ENCODE results near the gene TTC28. TPM values are rescaled to one million over a fixed set of nuclear protein-coding genes. Genes with fewer than 3 reads are reported as not detected.
"Not testable (repeated sequence)": the region's sequence is repeated elsewhere in the genome, so short reads cannot be mapped to it uniquely, and the experiment has no call there.

TTC28 gene
- total RNA-seq, 2 donors from 2014 or later = 94.2 to 170 TPM

DNA sequence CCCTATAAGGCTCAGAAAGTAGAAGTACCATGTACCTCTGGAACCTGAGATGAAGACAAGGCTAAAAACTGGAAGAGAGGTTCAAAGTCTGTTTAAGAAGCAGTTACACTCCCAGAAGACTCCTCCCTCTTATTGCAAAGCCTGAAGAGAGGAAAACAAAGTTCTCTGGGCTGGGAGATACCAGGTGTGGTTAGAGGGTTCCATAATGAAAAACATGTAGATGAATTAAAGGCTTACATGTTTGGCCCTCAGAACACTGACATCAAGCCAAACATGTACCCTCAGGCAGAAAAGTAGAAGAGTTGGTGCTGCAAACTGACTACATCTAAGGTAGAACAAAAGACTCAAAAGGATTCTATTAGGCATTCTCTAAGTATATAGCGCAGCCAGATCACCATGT is 205.3 kb downstream of the TTC28 start:
- ATAC-seq (ENCODE audit: insufficient number of reproducible peaks, low FRiP score, low read depth) (no peak), DNase-seq (ENCODE audit: low spot score) (no peak)
- H3K9me3 ChIP-seq = no peaks in the 10 kb centered on the region
- H3K4me3 ChIP-seq = no peak overlapping the region
- no peaks in the 10 kb centered on the region for H3K36me3 ChIP-seq
- no peaks in the 10 kb centered on the region for H3K4me1 ChIP-seq (ENCODE audit: control insufficient read depth in 1 of 2, low read depth in 2 of 2)
- TF ChIP-seq, protein P1, sequence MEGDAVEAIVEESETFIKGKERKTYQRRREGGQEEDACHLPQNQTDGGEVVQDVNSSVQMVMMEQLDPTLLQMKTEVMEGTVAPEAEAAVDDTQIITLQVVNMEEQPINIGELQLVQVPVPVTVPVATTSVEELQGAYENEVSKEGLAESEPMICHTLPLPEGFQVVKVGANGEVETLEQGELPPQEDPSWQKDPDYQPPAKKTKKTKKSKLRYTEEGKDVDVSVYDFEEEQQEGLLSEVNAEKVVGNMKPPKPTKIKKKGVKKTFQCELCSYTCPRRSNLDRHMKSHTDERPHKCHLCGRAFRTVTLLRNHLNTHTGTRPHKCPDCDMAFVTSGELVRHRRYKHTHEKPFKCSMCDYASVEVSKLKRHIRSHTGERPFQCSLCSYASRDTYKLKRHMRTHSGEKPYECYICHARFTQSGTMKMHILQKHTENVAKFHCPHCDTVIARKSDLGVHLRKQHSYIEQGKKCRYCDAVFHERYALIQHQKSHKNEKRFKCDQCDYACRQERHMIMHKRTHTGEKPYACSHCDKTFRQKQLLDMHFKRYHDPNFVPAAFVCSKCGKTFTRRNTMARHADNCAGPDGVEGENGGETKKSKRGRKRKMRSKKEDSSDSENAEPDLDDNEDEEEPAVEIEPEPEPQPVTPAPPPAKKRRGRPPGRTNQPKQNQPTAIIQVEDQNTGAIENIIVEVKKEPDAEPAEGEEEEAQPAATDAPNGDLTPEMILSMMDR (IDR thresholded peaks at IDR 0.05) = no peak
- H3K27ac ChIP-seq = no peak overlapping the region
- no peaks in the 10 kb centered on the region for H3K27me3 ChIP-seq (replicated peaks; ENCODE audit: insufficient read depth)

DNA sequence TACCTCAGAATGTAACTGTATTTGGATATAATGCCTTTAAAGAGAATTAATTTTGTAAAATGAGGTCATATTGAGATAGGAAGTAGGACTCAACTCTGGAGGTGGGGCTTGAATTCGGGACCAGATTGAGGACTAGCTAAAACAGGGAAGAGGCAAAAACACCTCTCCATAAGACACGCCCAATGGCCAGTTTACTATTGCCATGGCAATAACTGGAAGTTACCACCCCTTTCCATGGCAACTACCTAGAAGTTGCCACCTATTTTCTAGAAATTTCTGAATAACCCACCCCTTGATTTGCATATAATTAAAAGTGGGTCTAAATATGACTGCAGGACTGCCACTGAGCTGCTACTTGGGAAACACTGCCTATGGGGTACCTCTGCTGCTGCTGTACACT is 206.4 kb downstream of the TTC28 start:
- ATAC-seq (ENCODE audit: insufficient number of reproducible peaks, low FRiP score, low read depth) = no peak

DNA sequence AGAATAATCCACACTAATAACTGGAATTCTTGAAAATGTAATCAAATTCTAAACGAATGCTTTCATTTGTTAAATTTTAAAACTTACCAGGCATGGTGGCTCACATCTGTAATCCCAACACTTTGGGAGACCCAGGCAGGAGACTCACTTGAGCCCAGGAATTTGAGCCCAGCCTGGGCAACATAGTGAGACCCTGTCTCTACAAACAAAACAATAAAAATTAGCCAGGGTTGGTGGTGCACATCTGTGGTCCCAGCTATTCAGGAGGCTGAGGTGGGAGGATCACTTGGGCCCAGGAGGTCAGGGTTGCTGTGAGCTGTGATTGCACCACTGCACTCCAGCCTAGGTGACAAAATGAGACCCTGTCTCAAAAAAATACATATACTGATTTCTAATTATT is 212.6 kb downstream of the TTC28 start:
- H3K4me3 ChIP-seq; H3K4me1 ChIP-seq (ENCODE audit: control insufficient read depth in 1 of 2, low read depth in 2 of 2); H3K9me3 ChIP-seq; H3K27ac ChIP-seq; DNase-seq (ENCODE audit: low spot score); H3K27me3 ChIP-seq (replicated peaks; ENCODE audit: insufficient read depth); ATAC-seq (ENCODE audit: insufficient number of reproducible peaks, low FRiP score, low read depth); H3K36me3 ChIP-seq: not testable (repeated sequence)

More for the DNA sequence above, 206.4 kb downstream of the TTC28 start:
- no peaks in the 10 kb centered on the region for H3K4me1 ChIP-seq (ENCODE audit: control insufficient read depth in 1 of 2, low read depth in 2 of 2)
- H3K4me3 ChIP-seq = no peak overlapping the region
- no peak overlapping the region for H3K27ac ChIP-seq
- no peaks in the 10 kb centered on the region for H3K9me3 ChIP-seq
- TF ChIP-seq, protein P1 (IDR thresholded peaks at IDR 0.05) = no peak
- no peaks in the 10 kb centered on the region for H3K36me3 ChIP-seq
- H3K27me3 ChIP-seq (replicated peaks; ENCODE audit: insufficient read depth) = no peaks in the 10 kb centered on the region
- DNase-seq (ENCODE audit: low spot score) = no peak

DNA sequence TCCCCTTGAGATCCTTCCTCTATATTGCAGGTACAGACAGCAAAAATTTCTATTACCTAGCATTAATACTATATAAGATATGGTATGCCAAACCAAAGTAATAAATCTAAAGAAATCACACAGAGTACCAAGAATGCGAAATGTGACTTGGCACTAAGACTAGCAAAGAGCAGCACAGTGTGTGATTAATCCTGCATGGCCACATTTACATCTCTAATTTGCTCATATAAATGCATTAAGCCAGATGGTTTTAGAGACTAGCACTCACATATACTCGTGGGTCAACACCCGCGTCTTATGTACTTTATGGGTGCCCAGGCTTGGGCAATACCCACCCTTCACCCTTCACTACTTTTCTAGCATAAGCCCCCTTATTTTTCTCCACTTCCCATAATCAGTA is 213.2 kb downstream of the TTC28 start:
- ATAC-seq (ENCODE audit: insufficient number of reproducible peaks, low FRiP score, low read depth) (no peak), DNase-seq (ENCODE audit: low spot score) (no peak)
- peaks cover 0 to 7% of the 10 kb centered on the region in 2 donors for H3K4me1 ChIP-seq (ENCODE audit: control insufficient read depth in 1 of 2, low read depth in 2 of 2)
- no peaks in the 10 kb centered on the region for H3K27me3 ChIP-seq (replicated peaks; ENCODE audit: insufficient read depth)
- TF ChIP-seq, protein P1 (IDR thresholded peaks at IDR 0.05) = no peak
- no peaks in the 10 kb centered on the region for H3K36me3 ChIP-seq
- H3K9me3 ChIP-seq = no peaks in the 10 kb centered on the region
- no peak overlapping the region for H3K4me3 ChIP-seq
- H3K27ac ChIP-seq = no peak overlapping the region

DNA sequence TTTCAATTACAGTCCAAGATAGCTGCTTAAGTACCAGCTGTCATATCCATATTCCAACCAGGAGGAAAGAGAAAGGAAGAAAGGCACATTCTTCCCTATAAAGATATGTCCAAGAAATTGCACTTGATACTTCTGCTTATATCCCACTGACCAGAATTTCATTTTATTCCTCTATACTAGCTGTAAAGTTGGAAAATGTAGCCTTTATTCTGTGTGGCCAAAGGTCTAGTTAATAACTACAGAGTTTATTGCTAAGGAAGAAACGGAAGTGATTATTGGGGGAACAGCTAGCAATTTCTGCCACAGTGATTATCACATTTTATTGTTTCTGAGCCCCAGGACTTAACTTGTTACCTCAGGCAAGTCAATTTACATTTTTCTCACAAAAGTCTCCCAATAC is 213.8 kb downstream of the TTC28 start:
- no peaks in the 10 kb centered on the region for H3K27me3 ChIP-seq (replicated peaks; ENCODE audit: insufficient read depth)
- DNase-seq (ENCODE audit: low spot score) = no peak
- H3K9me3 ChIP-seq = no peaks in the 10 kb centered on the region
- no peaks in the 10 kb centered on the region for H3K36me3 ChIP-seq
- H3K4me3 ChIP-seq = no peak overlapping the region
- H3K27ac ChIP-seq = no peak overlapping the region
- ATAC-seq (ENCODE audit: insufficient number of reproducible peaks, low FRiP score, low read depth) = no peak
- TF ChIP-seq, protein P1 (IDR thresholded peaks at IDR 0.05) = no peak
- H3K4me1 ChIP-seq (ENCODE audit: control insufficient read depth in 1 of 2, low read depth in 2 of 2) = peaks cover 0 to 7% of the 10 kb centered on the region in 2 donors

DNA sequence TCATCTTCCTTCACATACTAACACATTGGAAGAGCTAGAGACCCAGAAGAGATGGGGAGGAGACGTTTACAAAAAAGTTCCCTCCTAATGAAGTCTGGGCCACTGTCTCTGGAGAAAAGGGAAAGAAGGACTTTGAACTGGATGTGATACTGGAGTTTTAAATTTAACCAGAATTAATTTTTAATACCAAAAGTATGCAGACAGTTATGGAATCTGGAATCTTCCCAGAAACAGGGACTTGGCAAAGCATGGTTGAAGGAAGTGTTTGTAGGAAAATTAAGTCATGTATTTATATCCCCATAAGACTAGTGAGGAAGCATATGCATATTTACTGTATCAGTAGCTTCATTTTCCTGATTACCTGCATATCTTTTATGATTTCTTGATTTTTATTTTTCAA is 215.5 kb downstream of the TTC28 start:
- no peak overlapping the region for H3K4me3 ChIP-seq
- H3K27me3 ChIP-seq (replicated peaks; ENCODE audit: insufficient read depth) = no peaks in the 10 kb centered on the region
- no peaks in the 10 kb centered on the region for H3K9me3 ChIP-seq
- peaks cover 0 to 7% of the 10 kb centered on the region in 2 donors for H3K4me1 ChIP-seq (ENCODE audit: control insufficient read depth in 1 of 2, low read depth in 2 of 2)
- TF ChIP-seq, protein P1 (IDR thresholded peaks at IDR 0.05) = no peak
- H3K27ac ChIP-seq = no peak overlapping the region
- DNase-seq (ENCODE audit: low spot score) (no peak), ATAC-seq (ENCODE audit: insufficient number of reproducible peaks, low FRiP score, low read depth) (no peak)
- no peaks in the 10 kb centered on the region for H3K36me3 ChIP-seq

DNA sequence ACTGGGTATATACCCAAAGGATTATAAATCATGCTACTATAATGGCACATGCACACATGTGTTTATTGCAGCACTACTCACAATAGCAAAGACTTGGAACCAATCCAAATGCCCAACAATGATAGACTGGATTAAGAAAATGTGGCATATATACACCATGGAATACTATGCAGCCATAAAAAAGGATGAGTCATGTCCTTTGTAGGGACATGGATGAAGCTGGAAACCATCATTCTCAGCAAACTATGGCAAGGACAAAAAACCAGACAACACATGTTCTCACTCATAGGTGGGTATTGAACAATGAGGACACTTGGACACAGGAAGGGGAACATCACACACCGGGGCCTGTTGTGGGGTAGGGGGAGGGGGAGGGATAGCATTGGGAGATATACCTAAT is 216.2 kb downstream of the TTC28 start:
- not testable (repeated sequence) for DNase-seq (ENCODE audit: low spot score); ATAC-seq (ENCODE audit: insufficient number of reproducible peaks, low FRiP score, low read depth); H3K27me3 ChIP-seq (replicated peaks; ENCODE audit: insufficient read depth); H3K4me3 ChIP-seq; H3K36me3 ChIP-seq; H3K9me3 ChIP-seq; H3K27ac ChIP-seq; H3K4me1 ChIP-seq (ENCODE audit: control insufficient read depth in 1 of 2, low read depth in 2 of 2)

Data from thoracic aorta (tissue), 2 donors.